ENCODE measurements around the gene IL1RAPL1.

IL1RAPL1 gene

GRCh38 chrX:29555465-29556091, 968.3 kb downstream of the IL1RAPL1 start:
- no peak for DNase-seq

GRCh38 chrX:29560065-29560464, 972.8 kb downstream of the IL1RAPL1 start:
- no peak for DNase-seq

GRCh38 chrX:29561417-29561816, 974.2 kb downstream of the IL1RAPL1 start:
- DNase-seq, result no peak

- no peak for DNase-seq
Measured at GRCh38 chrX:29580560-29580959, 993.3 kb downstream of the IL1RAPL1 start.

GRCh38 chrX:29581223-29581622, 994.0 kb downstream of the IL1RAPL1 start:
- no peak for DNase-seq

GRCh38 chrX:29587107-29587506, 999.9 kb downstream of the IL1RAPL1 start:
- DNase-seq, result no peak

GRCh38 chrX:29590921-29591320, 1003.7 kb downstream of the IL1RAPL1 start:
- no peak for DNase-seq

- DNase-seq, result no peak
Measured at GRCh38 chrX:29604381-29604780, 1017.1 kb downstream of the IL1RAPL1 start.

- DNase-seq, result no peak
Measured at GRCh38 chrX:29617276-29617675, 1030.0 kb downstream of the IL1RAPL1 start.

GRCh38 chrX:29617725-29618124, 1030.5 kb downstream of the IL1RAPL1 start:
- no peak for DNase-seq

- DNase-seq, result no peak
Measured at GRCh38 chrX:29627833-29628232, 1040.6 kb downstream of the IL1RAPL1 start.

GRCh38 chrX:29634516-29634915, 1047.3 kb downstream of the IL1RAPL1 start:
- DNase-seq, result no peak

- DNase-seq, result no peak
Measured at GRCh38 chrX:29636331-29636730, 1049.1 kb downstream of the IL1RAPL1 start.

GRCh38 chrX:29640106-29640505, 1052.9 kb downstream of the IL1RAPL1 start:
- no peak for DNase-seq

- DNase-seq, result no peak
Measured at GRCh38 chrX:29641461-29641860, 1054.2 kb downstream of the IL1RAPL1 start.

GRCh38 chrX:29643181-29643580, 1055.9 kb downstream of the IL1RAPL1 start:
- DNase-seq, result no peak

- DNase-seq, result no peak
Measured at GRCh38 chrX:29648161-29648560, 1060.9 kb downstream of the IL1RAPL1 start.

- DNase-seq, result no peak
Measured at GRCh38 chrX:29652484-29652883, 1065.2 kb downstream of the IL1RAPL1 start.

- no peak for DNase-seq
Measured at GRCh38 chrX:29653721-29654120, 1066.5 kb downstream of the IL1RAPL1 start.

GRCh38 chrX:29659911-29660310, 1072.7 kb downstream of the IL1RAPL1 start:
- no peak for DNase-seq

- no peak for DNase-seq
Measured at GRCh38 chrX:29661290-29661689, 1074.0 kb downstream of the IL1RAPL1 start.

GRCh38 chrX:29662101-29662500, 1074.9 kb downstream of the IL1RAPL1 start:
- no peak for DNase-seq

- no peak for DNase-seq
Measured at GRCh38 chrX:29662759-29663503, 1075.7 kb downstream of the IL1RAPL1 start.

GRCh38 chrX:29665532-29665931, 1078.3 kb downstream of the IL1RAPL1 start:
- DNase-seq, result no peak

- DNase-seq, result no peak
Measured at GRCh38 chrX:29666366-29666765, 1079.1 kb downstream of the IL1RAPL1 start.

Measured in stimulated activated CD4-positive, alpha-beta T cell treated with anti-CD3 and anti-CD28 coated beads, Interleukin-15, amount 100 ng/mL, for 24 hours (primary cell).